GM21723 (cell line): ENCODE results near the gene TBCK.

Source experiments
- ATAC-seq: cut with Tn5 transposase; IDR thresholded peaks from one replicate; pipeline ENCODE4 v1.9.1; 2021; ENCODE audit warnings: mild to moderate bottlenecking, moderate library complexity; ENCODE audit not compliant: unreplicated experiment

Gene TBCK

GRCh38 chr4:106289737-106290136 is 26.3 kb downstream of the TBCK start:
- ATAC-seq, result no peak

GRCh38 chr4:106287353-106287969 is 28.5 kb downstream of the TBCK start:
- ATAC-seq, result no peak

GRCh38 chr4:106286611-106287010 is 29.4 kb downstream of the TBCK start:
- ATAC-seq, result no peak

DNA sequence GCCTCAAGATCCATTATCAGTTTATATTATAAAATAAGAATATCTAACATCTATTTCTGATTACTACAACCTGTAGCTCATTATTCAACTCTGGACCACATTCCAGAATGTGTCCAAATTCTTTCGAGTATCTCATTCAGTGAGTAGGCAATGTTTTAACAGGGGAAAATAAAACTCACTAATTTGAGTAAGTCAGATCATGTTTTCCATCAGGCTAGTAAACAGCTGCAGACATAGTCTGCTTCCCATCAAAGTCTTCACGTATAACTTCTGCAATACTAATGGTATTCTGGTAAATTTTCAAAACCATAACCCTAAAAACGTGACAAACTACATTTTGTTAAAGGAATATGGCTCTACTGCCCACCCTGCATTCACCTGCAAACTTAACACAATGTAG is 31.8 kb downstream of the TBCK start:
- no peak for ATAC-seq

- no peak for ATAC-seq
Measured at GRCh38 chr4:106277140-106277675, 38.8 kb downstream of the TBCK start.

DNA sequence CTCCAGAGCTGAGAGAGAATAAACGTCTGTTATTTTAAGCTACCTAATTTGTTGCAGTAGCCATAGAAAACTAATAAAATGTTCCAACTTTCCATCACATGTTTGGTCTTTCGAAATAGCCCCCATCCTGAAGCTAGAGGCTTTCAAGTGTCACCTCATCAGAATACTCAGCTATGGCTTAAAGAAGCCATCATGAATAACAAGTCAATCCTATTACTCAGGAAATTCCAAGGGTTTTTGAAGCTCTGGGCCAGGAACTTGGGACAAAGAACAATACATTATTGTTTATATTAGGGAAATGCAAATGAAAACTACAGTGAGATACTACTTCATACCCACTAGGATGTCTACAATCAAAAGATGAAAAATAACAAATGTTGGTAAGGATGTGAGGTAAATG is 42.2 kb downstream of the TBCK start:
- no peak for ATAC-seq

DNA sequence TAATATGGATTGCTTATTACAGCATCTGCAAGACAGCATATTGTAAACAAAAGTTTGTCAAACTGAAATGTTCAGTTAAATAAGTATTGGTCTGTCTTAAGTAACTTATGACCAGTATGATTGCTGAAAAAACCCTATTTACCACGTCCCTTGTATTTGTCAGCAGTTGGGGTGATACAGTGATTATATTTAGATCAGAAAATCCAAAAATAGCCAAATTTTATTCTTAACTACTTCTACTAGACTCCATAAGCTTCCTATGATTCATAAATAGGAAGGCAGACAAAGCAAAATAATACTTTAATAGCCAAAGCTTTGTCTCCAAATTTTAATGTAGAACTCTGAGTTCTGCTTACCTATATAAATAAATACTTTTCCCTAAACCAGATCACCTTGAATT is 45.3 kb downstream of the TBCK start:
- no peak for ATAC-seq

- no peak for ATAC-seq
Measured at GRCh38 chr4:106269711-106270110, 46.3 kb downstream of the TBCK start.

GRCh38 chr4:106268786-106269185 is 47.2 kb downstream of the TBCK start:
- no peak for ATAC-seq

GRCh38 chr4:106266201-106266600 is 49.8 kb downstream of the TBCK start:
- peak; percentile 63 for ATAC-seq

DNA sequence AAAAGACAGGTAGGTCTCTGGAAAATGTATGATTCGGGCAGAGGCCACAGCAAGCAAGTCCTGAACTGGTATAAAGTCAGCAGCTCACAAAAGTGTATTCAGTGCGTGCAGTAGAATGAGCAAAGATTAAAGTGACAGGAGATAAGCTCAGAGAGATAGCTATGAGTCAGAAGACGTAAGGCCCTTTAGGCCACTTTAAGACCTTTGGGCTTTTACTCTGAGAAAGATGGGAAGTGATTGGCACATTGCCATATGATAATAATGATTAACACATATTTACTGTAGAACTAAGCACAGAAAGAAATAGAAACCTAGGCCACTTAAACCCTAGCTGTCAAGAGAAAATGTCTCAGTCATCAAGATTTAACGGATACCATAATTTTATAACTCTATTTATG is 51.7 kb downstream of the TBCK start:
- no peak for ATAC-seq

DNA sequence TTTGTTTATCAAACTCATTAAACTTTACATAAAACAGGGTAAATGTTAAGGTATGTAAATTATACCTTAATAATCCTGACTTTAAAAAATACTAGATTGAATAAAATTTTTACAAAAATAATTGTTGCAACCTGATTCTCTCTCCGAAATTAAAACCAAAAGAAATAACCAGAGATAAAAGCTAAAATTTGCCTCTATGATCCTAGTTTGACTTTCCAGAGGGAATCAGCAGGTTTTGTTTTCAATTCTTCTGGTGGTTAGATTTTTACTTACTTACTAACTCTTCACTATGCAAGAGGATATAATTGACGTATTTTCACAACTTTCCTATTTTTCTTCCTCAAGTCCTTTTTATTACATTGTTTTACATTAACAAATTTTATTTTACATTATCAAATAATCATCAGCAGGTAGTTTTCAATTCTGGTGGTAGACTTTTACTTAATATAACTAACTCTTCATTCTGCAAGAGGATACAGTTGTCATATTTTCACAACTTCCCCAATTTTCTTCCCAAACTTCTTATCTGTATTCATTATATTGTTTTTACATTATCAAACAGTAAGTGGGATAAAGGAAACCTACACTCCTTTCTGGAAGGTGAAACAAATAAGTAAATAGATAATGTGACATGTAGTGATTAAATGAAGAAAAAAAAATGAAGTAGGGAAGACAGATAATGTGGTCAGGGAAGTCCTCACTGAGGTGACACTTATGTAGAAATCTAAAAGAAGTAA is 52.2 kb downstream of the TBCK start:
- no peak for ATAC-seq

- no peak for ATAC-seq
Measured at GRCh38 chr4:106261980-106262379, 54.0 kb downstream of the TBCK start.

DNA sequence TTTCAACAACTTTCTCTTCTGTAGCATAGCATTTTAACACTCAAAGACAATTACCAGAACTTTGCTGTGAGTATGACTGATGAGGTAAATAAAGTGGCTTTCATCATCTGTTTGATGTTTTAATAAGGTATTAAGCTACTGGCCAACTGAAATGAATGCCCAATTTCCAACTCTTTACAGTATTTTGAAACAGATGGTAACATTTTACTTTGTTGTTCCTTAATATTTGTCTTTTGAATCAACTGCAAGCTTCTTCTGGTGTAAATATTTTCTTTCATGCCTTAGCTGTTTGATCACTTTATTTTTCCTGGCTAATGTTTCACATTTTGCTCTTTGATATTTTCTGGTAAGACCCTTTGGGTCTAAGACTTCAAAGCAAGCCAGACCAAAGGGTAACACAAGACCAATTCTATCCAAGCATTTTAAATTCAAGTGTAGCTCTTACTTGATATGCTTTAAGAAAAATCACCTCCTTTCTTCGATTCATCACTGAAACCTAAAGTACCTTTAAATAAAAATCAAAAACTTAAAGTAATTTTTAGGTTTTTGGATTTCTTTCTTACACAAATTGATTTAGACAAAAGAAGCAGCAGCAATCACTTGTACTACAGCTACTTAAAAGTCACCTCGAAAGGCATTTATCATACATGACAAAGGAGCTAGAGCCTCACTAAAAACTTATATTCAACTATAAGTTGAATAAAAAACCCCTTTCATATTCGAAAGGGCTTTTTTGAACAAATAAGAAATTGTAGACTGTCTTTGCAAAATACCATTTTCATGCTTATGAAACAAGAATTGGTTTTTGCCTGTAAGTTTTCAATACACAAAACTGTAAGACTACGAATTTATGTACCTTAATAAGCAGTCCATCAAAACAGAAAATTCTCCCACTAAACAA is 57.6 kb downstream of the TBCK start:
- ATAC-seq, result no peak

DNA sequence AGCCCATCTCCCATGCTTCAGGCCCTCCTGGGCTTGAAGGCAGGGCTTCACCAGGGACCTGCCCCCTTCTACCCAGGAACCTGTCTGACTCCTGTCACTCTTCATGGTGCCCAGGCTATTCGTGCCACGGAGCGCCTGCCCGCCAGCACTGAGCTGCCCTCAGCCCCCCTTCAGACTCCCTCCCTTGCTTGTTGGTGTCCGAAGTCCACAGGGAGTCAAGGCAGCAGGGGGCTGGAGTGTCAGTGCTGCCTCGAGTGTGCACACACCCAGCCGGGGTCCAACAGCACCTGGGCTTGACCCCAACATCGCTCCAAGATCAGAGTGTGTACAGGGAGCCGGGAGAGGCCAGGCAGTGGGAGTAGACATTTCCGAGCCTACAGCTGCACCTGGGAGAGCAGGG is 59.8 kb downstream of the TBCK start:
- ATAC-seq, result no peak

DNA sequence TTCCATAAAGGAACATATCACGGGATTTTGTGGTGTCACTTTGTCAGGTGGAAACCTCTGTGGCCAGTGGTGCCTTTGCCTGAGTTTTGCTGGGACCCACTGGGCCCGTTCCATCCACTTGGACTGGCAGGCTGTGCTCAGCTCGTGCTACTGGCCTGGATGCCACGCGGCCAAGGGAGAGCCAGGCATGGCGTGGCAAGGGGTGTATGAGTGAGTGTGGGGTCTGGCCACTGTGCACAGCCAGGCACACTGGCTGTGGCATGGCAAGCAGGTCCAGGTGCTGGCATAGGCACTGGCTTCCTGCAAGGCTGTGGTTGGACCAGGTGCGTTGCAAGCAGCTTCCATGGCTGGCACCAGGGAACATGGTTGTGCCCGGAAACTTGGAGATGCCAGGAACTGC is 60.8 kb downstream of the TBCK start:
- ATAC-seq, result no peak

DNA sequence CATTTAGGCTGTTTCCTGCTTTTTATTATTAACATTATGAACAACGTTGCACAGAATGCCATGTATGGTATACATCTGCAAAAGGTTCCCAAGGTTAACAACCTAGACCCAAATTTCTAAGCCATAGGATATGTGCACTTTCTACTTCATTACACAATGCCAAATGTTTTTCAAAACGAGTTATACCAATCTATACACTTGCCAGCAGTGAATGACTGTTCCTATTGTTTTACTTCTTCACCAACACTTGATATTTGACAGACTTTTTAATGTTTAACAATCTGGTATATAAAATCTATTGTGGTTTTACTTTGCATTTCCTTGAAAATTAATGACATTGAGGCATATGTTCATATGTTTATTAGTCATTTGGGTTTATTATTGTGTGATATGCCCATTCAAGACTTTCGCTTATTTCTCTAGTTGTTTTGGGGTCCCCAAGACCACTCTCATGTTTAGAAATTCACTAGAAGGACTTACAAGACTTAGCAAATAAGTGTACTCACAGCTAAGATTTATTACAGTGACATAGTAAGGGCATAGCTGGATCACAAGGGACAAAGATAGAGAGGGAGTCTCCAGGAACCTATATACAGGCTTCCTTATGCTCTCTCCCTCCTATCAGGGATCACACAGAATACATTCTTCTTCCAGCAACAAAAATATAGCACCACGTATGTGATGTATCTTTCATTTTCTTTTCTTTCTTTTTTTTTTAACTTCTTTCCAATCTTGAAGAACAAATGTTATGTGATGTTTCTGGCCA is 62.5 kb downstream of the TBCK start:
- ATAC-seq, result no peak

GRCh38 chr4:106247600-106247999 is 68.4 kb downstream of the TBCK start:
- no peak for ATAC-seq

GRCh38 chr4:106246441-106246840 is 69.6 kb downstream of the TBCK start:
- ATAC-seq, result no peak

GRCh38 chr4:106245176-106245575 is 70.8 kb downstream of the TBCK start:
- no peak for ATAC-seq

- no peak for ATAC-seq
Measured at GRCh38 chr4:106240699-106241098, 75.3 kb downstream of the TBCK start.
